ENCODE measurements around the gene SLMAP.

Gene SLMAP

GRCh38 chr3:57973715-57974477, 217.8 kb downstream of the SLMAP start:
- no peak for DNase-seq

- DNase-seq = no peak
These were observed 218.8 kb downstream of the SLMAP start for GRCh38 chr3:57974796-57975388.

- no peak for DNase-seq
These were observed 221.7 kb downstream of the SLMAP start for GRCh38 chr3:57977818-57978235.

DNA sequence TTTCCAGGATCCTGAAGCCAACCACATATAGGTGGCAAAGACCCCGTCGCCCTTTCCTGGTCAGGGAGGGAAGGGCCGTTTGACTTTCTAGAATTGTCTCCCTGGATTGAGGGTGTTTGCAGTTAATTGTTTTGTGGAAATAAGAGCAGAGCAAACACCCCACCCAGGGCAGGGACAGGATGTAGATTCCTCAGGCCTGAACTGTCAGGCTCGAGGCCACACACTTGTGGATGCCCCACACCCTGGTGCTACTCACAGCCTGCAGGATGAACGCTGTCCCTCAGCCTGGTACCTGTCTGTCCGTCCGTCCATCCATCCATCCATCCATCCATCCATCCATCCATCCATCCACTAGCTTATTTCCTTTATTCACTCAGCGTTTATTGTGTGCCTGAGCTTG, 222.2 kb downstream of the SLMAP start:
- DNase-seq = no peak

Data from right forelimb (tissue), 1 donor.